Endothelial cell of umbilical vein (primary cell): ENCODE data around the gene PTPN3. TPM values are rescaled to one million over a fixed set of nuclear protein-coding genes. Genes with fewer than 3 reads are reported as not detected.
A peak's percentile ranks its signal among the peaks of the same experiment; 100 is the strongest.

ENCODE experiments used
- BruUV-seq: library from RNA; stranded (reverse); fragments of 400-500 nt; replicated peaks from 2 replicates; lab custom pipeline; 2021; lab: Mats Ljungman, UMichigan
- CTCF ChIA-PET: fragments of 300-600, 350-600 bp; sonication (Branson Sonifier 250); formaldehyde crosslinking; loops from one replicate; lab custom pipeline; 2021; ENCODE audit warnings: antibody characterized with exemption, inconsistent platforms; lab: Charles Lee
- POLR2A ChIA-PET: fragments of 300-600, 350-600 bp; sonication (Branson Sonifier 250); formaldehyde crosslinking; loops from one replicate; lab custom pipeline; 2021; ENCODE audit warnings: antibody characterized with exemption, inconsistent platforms; lab: Charles Lee
- DNase-seq: peaks from one replicate; pipeline ENCODE4 v3.0.0-alpha.2; 2011; ENCODE audit warnings: low read depth, low spot score
- FAIRE-seq: peaks from 2 replicates; lab custom pipeline; 2011; peaks lifted over from hg19 to GRCh38; lab: Jason Lieb, UNC
- H2AFZ ChIP-seq: 2 replicates; pipeline ENCODE4 v1.6.0; 2012; ENCODE audit warnings: low read depth, low read length, control low read depth, inconsistent platforms
- H3K27ac ChIP-seq: 2 replicates; pipeline ENCODE4 v1.5.1; 2011; ENCODE audit warnings: low read depth, mild to moderate bottlenecking, control low read depth, low read length, moderate library complexity; ENCODE audit not compliant: insufficient read depth
- H3K27me3 ChIP-seq, 2 experiments: 2 replicates each; pipeline versions ENCODE4 v1.6.0 to v1.6.1; 2011; ENCODE audit warnings: low read length in 2 of 2, mixed read lengths in 1 of 2; ENCODE audit not compliant: control insufficient read depth in 2 of 2, insufficient read depth in 2 of 2
- H3K36me3 ChIP-seq, 2 experiments: 2 replicates in 1 of 2; 3 replicates in 1 of 2; pipeline ENCODE4 v1.5.1; 2011; ENCODE audit warnings: low read length in 2 of 2, mild to moderate bottlenecking in 1 of 2, moderate library complexity in 1 of 2; ENCODE audit not compliant: control insufficient read depth in 2 of 2, insufficient read depth in 2 of 2; ENCODE audit errors: extremely low read depth in 1 of 2
- H3K4me1 ChIP-seq: 3 replicates; pipeline ENCODE4 v1.5.1; 2011; ENCODE audit warnings: mild to moderate bottlenecking, low read length; ENCODE audit not compliant: control insufficient read depth, insufficient read depth; ENCODE audit errors: extremely low read depth
- H3K4me2 ChIP-seq: 2 replicates; pipeline ENCODE4 v1.6.1; 2011; ENCODE audit warnings: low read length, control low read depth, mixed read lengths; ENCODE audit not compliant: insufficient read depth
- H3K4me3 ChIP-seq, 3 experiments: fragments of 200-600 bp in 1 of 3; sonication (generic), shearing (Covaris generic) in 1 of 3; replicated peaks in 1 of 3; 2 replicates each; pipeline ENCODE4 v1.5.1; 2011 to 2016; ENCODE audit warnings: control low read depth in 3 of 3, low read length in 3 of 3, mild to moderate bottlenecking in 2 of 3, inconsistent platforms in 1 of 3, low read depth in 1 of 3, moderate library complexity in 1 of 3; ENCODE audit not compliant: insufficient read depth in 1 of 3
- H3K79me2 ChIP-seq: 2 replicates; pipeline ENCODE4 v1.6.0; 2012; ENCODE audit warnings: low read length, inconsistent platforms; ENCODE audit not compliant: control insufficient read depth, insufficient read depth
- H3K9ac ChIP-seq: replicated peaks from 2 replicates; pipeline ENCODE3; 2011; ENCODE audit warnings: low read length, control low read depth; ENCODE audit not compliant: insufficient read depth; ENCODE audit errors: extremely low read depth
- H3K9me1 ChIP-seq: replicated peaks from 3 replicates; pipeline ENCODE4 v1.6.0; 2011; ENCODE audit warnings: mild to moderate bottlenecking, low read length; ENCODE audit not compliant: control insufficient read depth, insufficient read depth; ENCODE audit errors: extremely low read depth
- H3K9me3 ChIP-seq: replicated peaks from 2 replicates; pipeline ENCODE4 v1.5.1; 2012; ENCODE audit warnings: low read length, inconsistent platforms; ENCODE audit not compliant: control insufficient read depth, insufficient read depth
- H4K20me1 ChIP-seq: replicated peaks from 2 replicates; pipeline ENCODE3; 2011; ENCODE audit warnings: mild to moderate bottlenecking, low read length; ENCODE audit not compliant: control insufficient read depth, insufficient read depth; ENCODE audit errors: extremely low read depth
- CTCF ChIP-seq, 2 donors: IDR thresholded peaks; 1 replicate in 1 of 2; 2 replicates in 1 of 2; pipeline ENCODE4 v1.5.1; 2011; ENCODE audit warnings: low read length in 2 of 2, mild to moderate bottlenecking in 2 of 2, moderate library complexity in 2 of 2, control low read depth in 1 of 2, inconsistent platforms in 1 of 2, low read depth in 1 of 2; ENCODE audit not compliant: insufficient read depth in 1 of 2; ENCODE audit errors: extremely low read depth in 1 of 2
- EZH2 ChIP-seq: IDR thresholded peaks from 2 replicates; pipeline ENCODE4 v1.6.1; 2012; ENCODE audit warnings: borderline replicate concordance, low read depth, mild to moderate bottlenecking, moderate library complexity, low read length, inconsistent platforms; ENCODE audit not compliant: severe bottlenecking
- FOS ChIP-seq: IDR thresholded peaks from 2 replicates; pipeline ENCODE4 v1.6.1; 2011; ENCODE audit warnings: mild to moderate bottlenecking, low read length, moderate library complexity, borderline replicate concordance; ENCODE audit not compliant: insufficient read depth
- GATA2 ChIP-seq: IDR thresholded peaks from 2 replicates; pipeline ENCODE4 v1.7.0; 2011; ENCODE audit warnings: low read depth, mild to moderate bottlenecking, moderate library complexity, mixed read lengths, low read length; ENCODE audit not compliant: insufficient read length, insufficient read depth
- JUN ChIP-seq: IDR thresholded peaks from 2 replicates; pipeline ENCODE4 v1.6.1; 2011; ENCODE audit warnings: borderline replicate concordance, low read depth; ENCODE audit not compliant: insufficient read length, insufficient read depth
- MAX ChIP-seq: IDR thresholded peaks from 2 replicates; pipeline ENCODE4 v1.6.1; 2011; ENCODE audit not compliant: insufficient read depth, insufficient read length
- MYC ChIP-seq: IDR thresholded peaks from one replicate; pipeline ENCODE4 v1.6.1; 2011; ENCODE audit warnings: mild to moderate bottlenecking, low read depth, low read length
- POLR2A ChIP-seq: IDR thresholded peaks from 2 replicates; pipeline ENCODE4 v1.6.1; 2012; ENCODE audit warnings: low read depth, mild to moderate bottlenecking, control low read depth, low read length
- POLR2AphosphoS5 ChIP-seq: IDR thresholded peaks from 2 replicates; pipeline ENCODE4 v1.6.1; 2012; ENCODE audit warnings: low read depth, mild to moderate bottlenecking, control low read depth, low read length, moderate library complexity; ENCODE audit not compliant: insufficient read depth
- dilution Hi-C: fragments of 300-500 bp; cut with MboI; formaldehyde crosslinking; loops from one replicate; pipeline ENCODE4 v1.15.0; 2019; ENCODE audit warnings: low sequenced_read_pairs; ENCODE audit not compliant: extremely low pct_ligation_motif_present
- intact Hi-C: fragments of 100-400 bp; cut with micrococcal nuclease; formaldehyde crosslinking; loops from one replicate; pipeline ENCODE4 v1.10.0; 2022
- polyA plus RNA-seq, 4 experiments: library from polyadenylated mRNA; depleted of rRNA in 3 of 4; stranded (reverse) in 3 of 4; unstranded in 1 of 4; fragments of >200 nt; gene quantifications; 2 replicates each; pipeline versions ENCODE4 v1.2.1 to v1.2.3, GENCODE V29; 2011 to 2012; ENCODE audit warnings: missing spikeins in 1 of 4
- total RNA-seq: library from RNA; stranded (reverse); gene quantifications from 2 replicates; pipeline ENCODE4 v1.2.3, GENCODE V29; 2021

PTPN3 gene
- total and polyA plus RNA-seq, 2 donors (not counting 3 experiments of a cell fraction or from before 2014, with no cell fraction given) = 0.01 TPM; not detected in 1

- peaks cover 2% of the 10 kb centered on the region for H4K20me1 ChIP-seq
- no peak overlapping the region for H3K27ac ChIP-seq
- no peak for TF ChIP-seq FOS
- BruUV-seq = no TSS peak
- intact Hi-C loops = no loop called here
- ChIA-PET POLR2A (no interaction called here), CTCF (interaction anchor here (1.1 to 1.9 kb wide), 3 partner anchors 12 to 16 kb away, joined by 4 to 20 read pairs (median 6); no protein-coding TSS in a partner anchor)
- no peak overlapping the region for H3K9ac ChIP-seq
- H3K9me1 ChIP-seq = no peaks in the 10 kb centered on the region
- H3K36me3 ChIP-seq = no peaks in the 10 kb centered on the region
- H3K4me1 ChIP-seq = no peaks in the 10 kb centered on the region
- no peaks in the 10 kb centered on the region for H3K9me3 ChIP-seq
- DNase-seq (no peak), FAIRE-seq (no peak)
- H3K4me3 ChIP-seq = no peak overlapping the region
- no peak overlapping the region for H2AFZ ChIP-seq
- dilution Hi-C loops = no loop called here
- peaks cover 15 to 29% of the 10 kb centered on the region in 2 experiments for H3K27me3 ChIP-seq
- no peak overlapping the region for H3K4me2 ChIP-seq
- no peaks in the 10 kb centered on the region for H3K79me2 ChIP-seq
Measured at GRCh38 chr9:109454041-109454440, 44.1 kb downstream of the PTPN3 start.

GRCh38 chr9:109453210-109453842 lies 44.8 kb downstream of the PTPN3 start:
- no TSS peak for BruUV-seq
- no peak overlapping the region for H2AFZ ChIP-seq
- no peak for FAIRE-seq
- H3K27ac ChIP-seq = no peak overlapping the region
- no peaks in the 10 kb centered on the region for H3K36me3 ChIP-seq
- no peak overlapping the region for H3K9ac ChIP-seq
- H3K27me3 ChIP-seq = peaks cover 15 to 31% of the 10 kb centered on the region in 2 experiments
- no peaks in the 10 kb centered on the region for H3K9me3 ChIP-seq
- DNase-seq = peak; percentile 54
- dilution Hi-C loops (no loop called here), intact Hi-C loops (no loop called here)
- H3K4me1 ChIP-seq = no peaks in the 10 kb centered on the region
- POLR2A ChIA-PET = no interaction called here
- CTCF ChIA-PET = interaction anchor here (1.1 to 1.9 kb wide), 3 partner anchors 13 to 16 kb away, joined by 4 to 20 read pairs (median 6); no protein-coding TSS in a partner anchor
- H4K20me1 ChIP-seq = peaks cover 2% of the 10 kb centered on the region
- TF ChIP-seq CTCF (IDR thresholded peaks at IDR 0.05; ENCODE audit: extremely low read depth in 1 of 2, insufficient read depth in 1 of 2, low read depth in 1 of 2, low read length in 2 of 2) (no peak), EZH2 (no peak), MAX (no peak), GATA2 (peak; percentile 50), MYC (no peak), FOS (peak; percentile 41), JUN (no peak), POLR2AphosphoS5 (no peak), POLR2A (no peak)
- no peak overlapping the region for H3K4me3 ChIP-seq
- H3K79me2 ChIP-seq = no peaks in the 10 kb centered on the region
- H3K4me2 ChIP-seq = no peak overlapping the region
- no peaks in the 10 kb centered on the region for H3K9me1 ChIP-seq
